ENCODE measurements around the gene KCNJ6.

KCNJ6 gene

DNA sequence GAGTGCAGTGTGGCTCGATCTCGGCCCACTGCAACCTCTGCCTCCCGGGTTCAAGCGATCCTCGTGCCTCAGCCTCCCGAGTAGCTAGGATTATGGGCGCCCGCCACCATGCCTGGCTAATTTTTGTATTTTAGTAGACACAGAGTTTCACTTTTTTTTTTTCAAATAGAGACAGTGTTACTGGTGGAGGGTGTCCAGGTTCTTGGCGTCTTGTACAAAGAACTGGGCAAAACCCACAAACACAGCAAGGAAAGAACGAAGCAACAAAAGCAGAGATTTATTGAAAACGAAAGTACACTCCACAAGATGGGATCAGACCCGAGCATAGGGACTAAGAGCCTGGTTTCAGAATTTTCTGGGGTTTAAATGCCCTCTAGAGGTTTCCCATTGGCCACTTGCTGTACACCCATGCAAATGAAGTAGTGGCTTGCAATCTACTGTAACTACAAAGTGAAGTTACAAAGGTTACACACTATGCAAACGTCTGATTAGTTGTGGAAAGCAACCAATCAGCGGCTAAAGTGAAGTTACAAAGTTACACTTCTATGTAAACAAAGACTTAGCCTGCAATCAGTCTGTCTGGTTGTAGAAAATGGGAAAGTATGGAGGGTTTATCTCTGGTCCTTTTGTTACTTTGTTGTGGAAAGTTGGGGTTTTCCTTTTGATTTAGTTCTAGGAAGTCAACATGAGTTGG, 350.6 kb downstream of the KCNJ6 start:
- DNase-seq (ENCODE audit: low spot score), result peak; percentile 60

DNA sequence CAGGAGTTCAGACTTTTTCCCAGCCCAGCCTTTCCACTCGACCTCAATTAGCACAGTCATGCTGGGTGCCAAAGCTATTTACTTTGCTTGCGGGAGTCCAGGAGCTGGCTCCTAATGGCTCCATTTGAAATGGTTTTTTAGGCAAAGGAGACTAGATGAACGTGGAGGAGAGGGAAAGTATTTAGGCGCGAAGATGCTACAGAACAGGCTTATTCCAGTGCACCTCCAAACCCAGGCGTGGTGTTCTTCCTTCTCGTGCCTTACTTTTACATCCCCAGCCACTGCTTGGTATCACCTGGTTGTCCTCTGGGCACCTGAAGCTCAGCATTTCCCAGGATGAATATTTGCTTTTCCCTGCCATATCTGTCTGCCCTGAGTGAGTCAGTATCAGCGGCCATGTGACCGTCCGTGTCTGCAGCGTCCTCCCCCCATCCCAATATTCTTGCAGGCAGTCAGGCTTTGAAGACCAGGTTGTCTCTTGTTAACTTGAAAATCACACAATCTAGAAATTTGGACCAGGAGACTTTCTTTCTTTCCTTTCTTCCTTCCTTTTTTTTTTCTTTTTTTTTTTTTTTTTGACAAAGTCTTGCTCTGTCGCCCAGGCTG, 351.2 kb downstream of the KCNJ6 start:
- DNase-seq (ENCODE audit: low spot score), result peak; percentile 9

GRCh38 chr21:37564341-37564923, 351.8 kb downstream of the KCNJ6 start:
- peak; percentile 91 for DNase-seq (ENCODE audit: low spot score)

DNA sequence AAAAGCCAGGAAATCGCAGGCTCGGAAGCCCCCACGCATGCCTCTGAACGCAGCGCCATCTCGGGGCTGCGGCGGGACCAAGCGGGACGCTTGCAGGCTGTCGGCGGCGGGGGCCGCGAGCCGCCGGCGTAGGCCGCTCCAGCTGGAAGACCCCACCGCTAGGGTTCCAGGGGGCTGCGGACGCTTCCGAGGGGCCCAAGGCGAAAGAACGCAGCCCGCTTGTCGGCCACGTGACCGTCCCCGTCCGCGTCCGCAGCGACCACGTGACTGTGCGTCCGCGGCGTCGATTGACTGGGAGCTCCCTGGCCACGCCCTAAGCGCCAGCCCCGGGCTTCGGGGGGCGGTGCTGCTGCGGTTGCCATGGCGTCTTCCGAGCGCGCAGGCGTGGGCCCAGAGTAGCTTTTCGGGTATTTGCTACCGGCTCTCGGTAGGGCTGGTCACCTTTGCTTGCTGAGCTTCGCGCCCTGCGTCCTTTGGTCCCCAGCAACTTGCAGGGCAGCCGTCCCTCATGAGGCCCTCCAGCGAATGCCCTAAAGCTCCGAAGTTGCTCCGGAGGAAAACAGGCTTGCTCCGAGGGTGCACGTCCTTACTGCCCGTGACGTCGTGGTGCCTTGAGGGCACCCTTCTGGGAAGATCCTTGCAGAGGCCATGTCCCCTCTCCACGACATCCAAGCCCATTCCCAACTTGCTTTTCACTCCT, 352.5 kb downstream of the KCNJ6 start:
- DNase-seq (ENCODE audit: low spot score), result peak; percentile 96

GRCh38 chr21:37562920-37563640, 353.2 kb downstream of the KCNJ6 start:
- no peak for DNase-seq (ENCODE audit: low spot score)

DNA sequence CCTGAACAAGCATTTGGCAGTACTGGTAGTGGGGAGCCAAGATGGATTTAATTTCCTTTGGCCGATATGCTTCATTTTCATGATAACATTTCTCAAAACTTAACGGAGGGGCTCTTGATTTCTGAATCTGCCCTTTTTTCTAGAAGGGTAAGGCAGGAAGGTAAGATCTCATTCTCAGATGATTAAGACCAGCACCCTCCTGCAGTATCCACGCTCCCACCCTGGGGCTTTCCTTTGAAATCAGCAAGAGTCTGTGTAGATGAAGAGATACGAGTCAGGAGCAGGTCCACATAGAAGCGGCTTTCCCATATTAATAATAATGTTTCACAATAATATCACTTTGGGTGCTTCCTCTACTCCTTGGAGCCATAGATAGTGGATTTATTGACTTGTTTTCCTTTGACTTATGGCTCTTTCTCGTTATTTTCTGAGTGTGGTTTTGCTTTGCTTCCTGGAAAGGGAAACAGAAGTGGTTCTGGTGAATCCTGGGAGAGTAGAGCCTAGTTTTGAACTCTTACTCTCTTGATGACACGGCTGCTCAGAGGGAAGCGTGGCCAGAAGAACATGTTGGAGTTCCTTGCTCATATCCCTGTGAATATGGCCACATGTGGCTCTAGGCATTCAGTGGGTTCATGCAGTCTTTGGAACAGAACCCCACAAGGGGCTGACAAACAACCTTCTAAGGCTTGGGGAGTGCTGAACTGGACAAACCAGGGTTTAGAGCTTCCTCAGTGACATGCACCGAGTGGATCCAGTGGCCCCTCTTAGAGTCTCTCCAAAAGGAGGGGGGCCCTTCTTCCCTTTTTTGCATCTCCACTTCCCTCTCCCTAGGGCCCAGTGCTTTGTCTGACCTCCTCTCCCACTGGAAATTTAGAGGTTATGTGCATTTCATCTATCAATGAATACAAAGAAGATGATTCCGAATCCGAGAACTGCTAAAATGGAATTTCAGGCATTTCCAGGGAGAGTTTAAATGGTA, 354.0 kb downstream of the KCNJ6 start:
- DNase-seq (ENCODE audit: low spot score), result no peak

- DNase-seq (ENCODE audit: low spot score), result no peak
These were observed 354.8 kb downstream of the KCNJ6 start for GRCh38 chr21:37561506-37561905.

DNA sequence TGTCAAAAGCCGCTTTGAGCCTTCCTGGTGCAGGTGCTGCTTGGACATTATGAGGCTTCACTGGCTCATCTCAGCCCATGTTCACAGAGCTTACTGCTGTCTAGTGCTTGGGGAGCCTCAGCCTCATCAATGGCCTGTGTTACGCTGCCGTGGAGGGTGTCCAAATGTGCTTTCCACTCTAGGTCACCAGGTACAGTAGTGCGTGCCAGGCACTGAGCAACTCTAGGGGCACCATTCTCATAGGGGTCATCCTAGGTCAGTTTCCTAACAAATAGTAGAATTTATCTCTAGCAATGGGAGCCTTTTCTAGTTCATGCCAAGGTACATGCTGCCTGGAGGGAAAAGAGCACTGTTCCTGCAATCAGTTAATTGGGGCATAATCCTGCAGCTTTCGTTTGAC, 355.9 kb downstream of the KCNJ6 start:
- DNase-seq (ENCODE audit: low spot score), result no peak

DNA sequence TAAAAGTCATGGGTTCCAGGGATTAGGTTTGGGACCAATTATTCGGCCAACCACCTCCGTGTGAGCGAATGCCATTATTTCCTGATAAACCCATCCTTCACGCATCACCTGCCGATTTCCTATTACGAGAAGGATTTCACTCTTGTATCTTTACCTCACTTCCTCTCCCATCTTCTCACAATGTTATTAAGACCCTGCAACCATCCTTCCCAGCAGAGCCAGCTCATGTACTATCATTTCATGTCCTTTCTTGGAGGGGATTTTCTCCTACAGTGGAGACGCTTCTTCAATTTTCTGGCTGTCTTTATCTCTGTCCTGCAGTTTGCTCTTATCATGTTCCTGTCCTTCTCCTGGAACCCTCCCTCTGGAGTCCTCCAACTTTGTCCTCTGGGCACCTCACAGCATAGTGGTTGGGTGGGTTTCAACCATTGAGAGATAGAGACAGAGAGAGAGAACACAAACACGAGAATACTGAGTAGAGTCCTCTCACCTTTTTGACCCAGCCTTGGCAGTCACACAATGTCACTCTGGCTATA, 357.5 kb downstream of the KCNJ6 start:
- no peak for DNase-seq (ENCODE audit: low spot score)
